GM11168 (cell line): ENCODE data around the gene NAT8L.

Experiments used
- in situ Hi-C: fragments of 300-500 bp; cut with MboI; formaldehyde crosslinking; loops from one replicate; pipeline ENCODE4 v1.12.0; 2022; ENCODE audit warnings: low sequenced_read_pairs; ENCODE audit not compliant: unreplicated experiment

NAT8L gene

GRCh38 chr4:2062808-2063524 is 3.8 kb downstream of the NAT8L start:
- in situ Hi-C loops = no loop called here

- in situ Hi-C loops = no loop called here
Observed at GRCh38 chr4:2063557-2064275, 4.6 kb downstream of the NAT8L start.

GRCh38 chr4:2064276-2064991 is 5.3 kb downstream of the NAT8L start:
- in situ Hi-C loops = no loop called here

- in situ Hi-C loops = no loop called here
Observed at GRCh38 chr4:2065106-2065930, 6.2 kb downstream of the NAT8L start.

GRCh38 chr4:2066011-2066551 is 7.0 kb downstream of the NAT8L start:
- in situ Hi-C loops = no loop called here

GRCh38 chr4:2066571-2067445 is 7.7 kb downstream of the NAT8L start:
- in situ Hi-C loops = no loop called here

GRCh38 chr4:2067446-2068197 is 8.5 kb downstream of the NAT8L start:
- in situ Hi-C loops = no loop called here

GRCh38 chr4:2068198-2068470 is 9.0 kb downstream of the NAT8L start:
- in situ Hi-C loops = no loop called here

- in situ Hi-C loops = no loop called here
Observed at GRCh38 chr4:2068566-2068965, 9.4 kb downstream of the NAT8L start.

- in situ Hi-C loops = no loop called here
Observed at GRCh38 chr4:2069161-2069971, 10.2 kb downstream of the NAT8L start.

- in situ Hi-C loops = no loop called here
Observed at GRCh38 chr4:2069986-2070385, 10.9 kb downstream of the NAT8L start.

GRCh38 chr4:2070421-2071251 is 11.5 kb downstream of the NAT8L start:
- in situ Hi-C loops = no loop called here

GRCh38 chr4:2071252-2071911 is 12.3 kb downstream of the NAT8L start:
- in situ Hi-C loops = no loop called here

- in situ Hi-C loops = no loop called here
Observed at GRCh38 chr4:2071912-2072867, 13.1 kb downstream of the NAT8L start.

- in situ Hi-C loops = no loop called here
Observed at GRCh38 chr4:2072971-2073807, 14.1 kb downstream of the NAT8L start.
